Loucy (cell line): Measurements from ENCODE around the gene DAD1.

Source experiments
- CTCF ChIP-seq: fragments of 200-600 bp; sonication (generic); conservative IDR thresholded peaks from 2 replicates; pipeline ENCODE4 v1.5.1; 2014; ENCODE audit warnings: mild to moderate bottlenecking, antibody characterized with exemption, low read length
- EZH2phosphoT487 ChIP-seq: fragments of 200-600 bp; IDR thresholded peaks from 2 replicates; pipeline ENCODE4 v1.6.1; 2018; ENCODE audit warnings: antibody characterized with exemption, mild to moderate bottlenecking, moderate library complexity, borderline replicate concordance

- TF ChIP-seq CTCF: no peak
- no peak for TF ChIP-seq EZH2phosphoT487
Measured at GRCh38 chr14:22630066-22630465, 41.0 kb upstream of the DAD1 start.
